SK-N-SH (cell line): ENCODE results near the gene FOXK1. TPM values are rescaled to one million over a fixed set of nuclear protein-coding genes. Genes with fewer than 3 reads are reported as not detected.

Experiments used
- CTCF ChIA-PET: fragments of 300-600, 350-600 bp; formaldehyde crosslinking; extraction: SDS; loops from one replicate; lab custom pipeline; 2021; lab: Yijun Ruan, JAX
- POLR2A ChIA-PET: fragments of 350-600 bp; sonication (Branson Sonifier 250); formaldehyde crosslinking; extraction: SDS; loops from one replicate; lab custom pipeline; 2020; ENCODE audit warnings: antibody characterized with exemption, inconsistent platforms; lab: Yijun Ruan, JAX
- DNase-seq: peaks from one replicate; pipeline ENCODE4 v3.0.0; 2012
- H2AFZ ChIP-seq: fragments of 200-600 bp; sonication (generic); 2 replicates; pipeline ENCODE4 v1.8.1; 2016; ENCODE audit warnings: antibody characterized with exemption, mild to moderate bottlenecking, low read depth
- H3F3A ChIP-seq: fragments of 200-600 bp; sonication (generic); replicated peaks from 2 replicates; pipeline ENCODE3; 2016; ENCODE audit warnings: antibody characterized with exemption, mild to moderate bottlenecking; ENCODE audit not compliant: insufficient read depth
- H3K27ac ChIP-seq, 2 experiments: fragments of 200-500 bp in 1 of 2; fragments of 200-600 bp in 1 of 2; sonication (Bioruptor generic) in 1 of 2; sonication (generic), shearing (Covaris generic) in 1 of 2; 2 replicates each; pipeline versions ENCODE4 v1.5.1 to v1.6.1; 2014 to 2016; ENCODE audit warnings: low read depth in 2 of 2, inconsistent platforms in 1 of 2, low read length in 1 of 2, mild to moderate bottlenecking in 1 of 2, mixed read lengths in 1 of 2
- H3K27me3 ChIP-seq: fragments of 200-600 bp; sonication (generic), shearing (Covaris generic); 2 replicates; pipeline ENCODE4 v1.6.1; 2016; ENCODE audit warnings: mixed run types; ENCODE audit not compliant: insufficient read depth
- H3K36me3 ChIP-seq, 2 experiments: fragments of 200-500 bp in 1 of 2; fragments of 200-600 bp in 1 of 2; sonication (Bioruptor generic) in 1 of 2; sonication (generic) in 1 of 2; replicated peaks in 1 of 2; 2 replicates each; pipeline versions ENCODE3 to v1.5.1; 2014 to 2016; ENCODE audit warnings: low read length in 1 of 2, mild to moderate bottlenecking in 1 of 2; ENCODE audit not compliant: insufficient read depth in 2 of 2, control insufficient read depth in 1 of 2
- H3K4me1 ChIP-seq, 2 experiments: fragments of 200-500 bp in 1 of 2; fragments of 200-600 bp in 1 of 2; sonication (Bioruptor generic) in 1 of 2; sonication (generic), shearing (Covaris generic) in 1 of 2; 2 replicates each; pipeline versions ENCODE4 v1.5.1 to v1.6.1; 2014 to 2016; ENCODE audit warnings: low read depth in 1 of 2, low read length in 1 of 2, mixed run types in 1 of 2; ENCODE audit not compliant: insufficient read depth in 2 of 2, control insufficient read depth in 1 of 2
- H3K4me2 ChIP-seq: fragments of 200-600 bp; sonication (generic), shearing (Covaris generic); 2 replicates; pipeline ENCODE4 v1.6.1; 2017; ENCODE audit warnings: mixed run types
- H3K4me3 ChIP-seq, 2 experiments: fragments of 200-500 bp in 1 of 2; fragments of 200-600 bp in 1 of 2; sonication (Bioruptor generic) in 1 of 2; sonication (generic), shearing (Covaris generic) in 1 of 2; 2 replicates each; pipeline versions ENCODE4 v1.5.1 to v1.8.1; 2014 to 2016; ENCODE audit warnings: low read depth in 2 of 2, inconsistent platforms in 1 of 2, low read length in 1 of 2, mild to moderate bottlenecking in 1 of 2, mixed read lengths in 1 of 2, moderate library complexity in 1 of 2
- H3K79me2 ChIP-seq: fragments of 200-600 bp; sonication (generic); 2 replicates; pipeline ENCODE4 v1.8.1; 2017; ENCODE audit warnings: mild to moderate bottlenecking; ENCODE audit not compliant: insufficient read depth
- H3K9ac ChIP-seq: fragments of 200-600 bp; sonication (generic); 2 replicates; pipeline ENCODE4 v1.6.1; 2017; ENCODE audit warnings: mixed run types
- H3K9me2 ChIP-seq: fragments of 200-600 bp; sonication (generic); 2 replicates; pipeline ENCODE4 v1.6.1; 2017; ENCODE audit warnings: mixed run types
- H3K9me3 ChIP-seq: fragments of 200-600 bp; sonication (generic); 2 replicates; pipeline ENCODE4 v1.6.1; 2017; ENCODE audit warnings: mixed run types, mild to moderate bottlenecking, moderate library complexity
- H4K20me1 ChIP-seq: fragments of 200-600 bp; sonication (generic); 2 replicates; pipeline ENCODE4 v1.6.1; 2017; ENCODE audit warnings: mild to moderate bottlenecking, mixed run types; ENCODE audit not compliant: insufficient read depth
- WGBS: methylation state at CpG from one replicate; pipeline ENCODE4 v1.1.6; 2017; ENCODE audit warnings: low lambda C conversion rate; 5-methylcytosine and 5-hydroxymethylcytosine counted together
- polyA plus RNA-seq, 3 experiments: library from polyadenylated mRNA; depleted of rRNA; stranded (reverse); fragments of >200 nt; gene quantifications; 2 replicates each; pipeline ENCODE4 v1.2.3, GENCODE V29; 2012
- TF ChIP-seq, protein P1 (sequence below): fragments of 150-350 bp; IDR thresholded peaks from 2 replicates; pipeline ENCODE4 v1.6.1; 2016; ENCODE audit warnings: mild to moderate bottlenecking, low read depth, low read length
- TF ChIP-seq, protein P2 (sequence below): IDR thresholded peaks from 2 replicates; pipeline ENCODE4 v1.6.1; 2012; ENCODE audit warnings: mild to moderate bottlenecking, low read depth, low read length, moderate library complexity
- TF ChIP-seq, protein P3 (sequence below): fragments of 200-600 bp; sonication (generic); IDR thresholded peaks from 2 replicates; pipeline ENCODE4 v1.6.1; 2017; ENCODE audit warnings: antibody characterized with exemption, mild to moderate bottlenecking, moderate library complexity

The FOXK1 gene
- polyA plus RNA-seq, 1 of the 3 experiments (the other 2 are of a cell fraction), result 4.7 TPM

DNA sequence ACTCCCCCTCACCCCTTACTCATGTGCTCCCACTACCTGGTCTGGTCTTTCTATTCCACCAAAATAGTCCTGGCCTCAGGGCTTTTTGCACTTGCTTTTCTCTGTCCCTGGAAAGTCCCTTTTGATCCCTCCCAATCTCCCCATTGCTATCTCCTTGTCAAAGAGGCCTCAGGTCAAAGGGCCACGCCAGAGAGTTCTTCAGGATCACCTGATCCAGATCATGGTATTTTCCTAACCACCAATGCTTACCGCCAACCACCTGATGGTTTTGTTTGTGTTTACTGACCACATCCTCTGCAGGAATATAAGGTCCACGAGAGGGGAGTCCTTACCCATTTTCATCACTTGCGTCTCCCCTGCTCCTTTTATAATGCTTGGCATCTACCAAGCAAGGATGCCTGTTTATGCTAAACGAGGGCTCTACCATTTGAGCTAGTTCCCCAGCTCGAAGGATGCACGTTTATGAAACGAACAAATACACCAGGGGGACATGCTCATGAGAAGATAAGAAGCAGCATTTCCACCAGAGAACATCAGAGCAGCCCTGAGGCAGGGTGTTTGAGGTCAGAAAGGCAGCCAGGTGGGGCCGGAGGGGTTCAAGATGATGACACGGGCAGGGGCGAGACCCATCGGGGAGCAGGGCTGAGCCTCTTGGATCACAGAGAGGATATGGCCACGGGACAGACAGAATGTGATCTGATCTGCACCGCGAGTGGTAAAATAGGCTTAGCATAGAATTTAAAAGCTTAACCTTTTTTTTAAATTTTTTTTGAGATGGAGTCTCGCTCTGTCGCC is 43.1 kb upstream of the FOXK1 start (continued):
- TF ChIP-seq, protein P1, sequence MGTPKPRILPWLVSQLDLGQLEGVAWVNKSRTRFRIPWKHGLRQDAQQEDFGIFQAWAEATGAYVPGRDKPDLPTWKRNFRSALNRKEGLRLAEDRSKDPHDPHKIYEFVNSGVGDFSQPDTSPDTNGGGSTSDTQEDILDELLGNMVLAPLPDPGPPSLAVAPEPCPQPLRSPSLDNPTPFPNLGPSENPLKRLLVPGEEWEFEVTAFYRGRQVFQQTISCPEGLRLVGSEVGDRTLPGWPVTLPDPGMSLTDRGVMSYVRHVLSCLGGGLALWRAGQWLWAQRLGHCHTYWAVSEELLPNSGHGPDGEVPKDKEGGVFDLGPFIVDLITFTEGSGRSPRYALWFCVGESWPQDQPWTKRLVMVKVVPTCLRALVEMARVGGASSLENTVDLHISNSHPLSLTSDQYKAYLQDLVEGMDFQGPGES, result no peak
- TF ChIP-seq, all 33 proteins: peak for 0

DNA sequence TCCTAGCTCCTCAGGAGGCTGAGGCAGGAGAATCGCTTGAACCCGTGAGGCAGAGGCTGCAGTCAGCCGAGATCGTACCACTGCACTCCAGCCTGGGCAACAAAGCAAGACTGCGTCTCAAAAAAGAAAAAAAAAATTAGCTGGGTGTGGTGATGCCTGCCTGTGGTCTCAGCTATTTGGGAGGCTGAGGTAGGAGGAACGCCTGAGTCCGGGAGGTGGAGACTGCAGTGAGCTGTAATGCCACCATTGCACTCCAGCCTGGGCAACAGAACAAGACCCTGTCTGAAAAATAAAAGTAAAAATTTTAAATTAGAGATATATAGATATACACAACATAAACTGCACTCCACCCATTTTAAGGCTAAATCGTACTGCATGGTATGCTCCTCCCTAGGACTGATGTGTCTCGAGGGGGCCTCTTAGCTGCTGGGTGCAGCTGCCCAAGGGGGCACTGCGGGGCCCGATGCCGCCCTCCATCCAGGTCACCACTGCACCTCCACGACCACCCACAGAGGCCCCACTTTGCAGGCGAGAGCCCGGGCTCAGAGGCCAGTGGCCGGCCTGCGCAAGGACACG is 40.9 kb upstream of the FOXK1 start:
- no peaks in the 10 kb centered on the region for H3K9me3 ChIP-seq
- no peaks in the 10 kb centered on the region for H3K9me2 ChIP-seq
- H3K36me3 ChIP-seq, result no peaks in the 10 kb centered on the region
- WGBS, result 75% methylated on average over 9 of the region's 18 CpGs
- H3K4me2 ChIP-seq, result peak overlapping the region; percentile 84
- ChIA-PET POLR2A (interaction anchor here (0.6 to 3.7 kb wide), 17 partner anchors 9 to 761 kb away, joined by 3 to 68 read pairs (median 5); partner anchors contain the start of genes AP5Z1 and FOXK1), CTCF (interaction anchor here (0.6 to 4.6 kb wide), 22 partner anchors 10 to 1776 kb away, joined by 3 to 49 read pairs (median 4); partner anchors contain the start of gene FOXK1)
- DNase-seq, result no peak
- no peaks in the 10 kb centered on the region for H3K79me2 ChIP-seq
- peak overlapping the region; percentile 60 to 72 for H3K4me3 ChIP-seq
- TF ChIP-seq, protein P2, sequence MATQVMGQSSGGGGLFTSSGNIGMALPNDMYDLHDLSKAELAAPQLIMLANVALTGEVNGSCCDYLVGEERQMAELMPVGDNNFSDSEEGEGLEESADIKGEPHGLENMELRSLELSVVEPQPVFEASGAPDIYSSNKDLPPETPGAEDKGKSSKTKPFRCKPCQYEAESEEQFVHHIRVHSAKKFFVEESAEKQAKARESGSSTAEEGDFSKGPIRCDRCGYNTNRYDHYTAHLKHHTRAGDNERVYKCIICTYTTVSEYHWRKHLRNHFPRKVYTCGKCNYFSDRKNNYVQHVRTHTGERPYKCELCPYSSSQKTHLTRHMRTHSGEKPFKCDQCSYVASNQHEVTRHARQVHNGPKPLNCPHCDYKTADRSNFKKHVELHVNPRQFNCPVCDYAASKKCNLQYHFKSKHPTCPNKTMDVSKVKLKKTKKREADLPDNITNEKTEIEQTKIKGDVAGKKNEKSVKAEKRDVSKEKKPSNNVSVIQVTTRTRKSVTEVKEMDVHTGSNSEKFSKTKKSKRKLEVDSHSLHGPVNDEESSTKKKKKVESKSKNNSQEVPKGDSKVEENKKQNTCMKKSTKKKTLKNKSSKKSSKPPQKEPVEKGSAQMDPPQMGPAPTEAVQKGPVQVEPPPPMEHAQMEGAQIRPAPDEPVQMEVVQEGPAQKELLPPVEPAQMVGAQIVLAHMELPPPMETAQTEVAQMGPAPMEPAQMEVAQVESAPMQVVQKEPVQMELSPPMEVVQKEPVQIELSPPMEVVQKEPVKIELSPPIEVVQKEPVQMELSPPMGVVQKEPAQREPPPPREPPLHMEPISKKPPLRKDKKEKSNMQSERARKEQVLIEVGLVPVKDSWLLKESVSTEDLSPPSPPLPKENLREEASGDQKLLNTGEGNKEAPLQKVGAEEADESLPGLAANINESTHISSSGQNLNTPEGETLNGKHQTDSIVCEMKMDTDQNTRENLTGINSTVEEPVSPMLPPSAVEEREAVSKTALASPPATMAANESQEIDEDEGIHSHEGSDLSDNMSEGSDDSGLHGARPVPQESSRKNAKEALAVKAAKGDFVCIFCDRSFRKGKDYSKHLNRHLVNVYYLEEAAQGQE, result no peak
- TF ChIP-seq, protein P3, sequence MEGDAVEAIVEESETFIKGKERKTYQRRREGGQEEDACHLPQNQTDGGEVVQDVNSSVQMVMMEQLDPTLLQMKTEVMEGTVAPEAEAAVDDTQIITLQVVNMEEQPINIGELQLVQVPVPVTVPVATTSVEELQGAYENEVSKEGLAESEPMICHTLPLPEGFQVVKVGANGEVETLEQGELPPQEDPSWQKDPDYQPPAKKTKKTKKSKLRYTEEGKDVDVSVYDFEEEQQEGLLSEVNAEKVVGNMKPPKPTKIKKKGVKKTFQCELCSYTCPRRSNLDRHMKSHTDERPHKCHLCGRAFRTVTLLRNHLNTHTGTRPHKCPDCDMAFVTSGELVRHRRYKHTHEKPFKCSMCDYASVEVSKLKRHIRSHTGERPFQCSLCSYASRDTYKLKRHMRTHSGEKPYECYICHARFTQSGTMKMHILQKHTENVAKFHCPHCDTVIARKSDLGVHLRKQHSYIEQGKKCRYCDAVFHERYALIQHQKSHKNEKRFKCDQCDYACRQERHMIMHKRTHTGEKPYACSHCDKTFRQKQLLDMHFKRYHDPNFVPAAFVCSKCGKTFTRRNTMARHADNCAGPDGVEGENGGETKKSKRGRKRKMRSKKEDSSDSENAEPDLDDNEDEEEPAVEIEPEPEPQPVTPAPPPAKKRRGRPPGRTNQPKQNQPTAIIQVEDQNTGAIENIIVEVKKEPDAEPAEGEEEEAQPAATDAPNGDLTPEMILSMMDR, result peak; percentile 29
- H4K20me1 ChIP-seq, result no peaks in the 10 kb centered on the region
- no peak overlapping the region for H3K9ac ChIP-seq
- H2AFZ ChIP-seq, result peak overlapping the region; percentile 98
- no peaks in the 10 kb centered on the region for H3K27me3 ChIP-seq
- H3F3A ChIP-seq, result no peaks in the 10 kb centered on the region
- H3K27ac ChIP-seq, result peak overlapping the region in 1 of 2 experiments; percentile 72; a peak in 2 of 4 replicates
- no peaks in the 10 kb centered on the region; a peak in 1 of 4 replicates for H3K4me1 ChIP-seq
